SK-N-SH (cell line): ENCODE results near the gene TMEM169. TPM values are rescaled to one million over a fixed set of nuclear protein-coding genes. Genes with fewer than 3 reads are reported as not detected.
A peak's percentile ranks its signal among the peaks of the same experiment; 100 is the strongest.

Experiments
- CTCF ChIA-PET: fragments of 300-600, 350-600 bp; formaldehyde crosslinking; extraction: SDS; loops from one replicate; lab custom pipeline; 2021; lab: Yijun Ruan, JAX
- POLR2A ChIA-PET: fragments of 350-600 bp; sonication (Branson Sonifier 250); formaldehyde crosslinking; extraction: SDS; loops from one replicate; lab custom pipeline; 2020; ENCODE audit warnings: antibody characterized with exemption, inconsistent platforms; lab: Yijun Ruan, JAX
- DNase-seq: peaks from one replicate; pipeline ENCODE4 v3.0.0; 2012
- H2AFZ ChIP-seq: fragments of 200-600 bp; sonication (generic); 2 replicates; pipeline ENCODE4 v1.8.1; 2016; ENCODE audit warnings: antibody characterized with exemption, mild to moderate bottlenecking, low read depth
- H3F3A ChIP-seq: fragments of 200-600 bp; sonication (generic); replicated peaks from 2 replicates; pipeline ENCODE3; 2016; ENCODE audit warnings: antibody characterized with exemption, mild to moderate bottlenecking; ENCODE audit not compliant: insufficient read depth
- H3K27ac ChIP-seq, 2 experiments: fragments of 200-500 bp in 1 of 2; fragments of 200-600 bp in 1 of 2; sonication (Bioruptor generic) in 1 of 2; sonication (generic), shearing (Covaris generic) in 1 of 2; 2 replicates each; pipeline versions ENCODE4 v1.5.1 to v1.6.1; 2014 to 2016; ENCODE audit warnings: low read depth in 2 of 2, inconsistent platforms in 1 of 2, low read length in 1 of 2, mild to moderate bottlenecking in 1 of 2, mixed read lengths in 1 of 2
- H3K27me3 ChIP-seq: fragments of 200-600 bp; sonication (generic), shearing (Covaris generic); 2 replicates; pipeline ENCODE4 v1.6.1; 2016; ENCODE audit warnings: mixed run types; ENCODE audit not compliant: insufficient read depth
- H3K36me3 ChIP-seq, 2 experiments: fragments of 200-500 bp in 1 of 2; fragments of 200-600 bp in 1 of 2; sonication (Bioruptor generic) in 1 of 2; sonication (generic) in 1 of 2; replicated peaks in 1 of 2; 2 replicates each; pipeline versions ENCODE3 to v1.5.1; 2014 to 2016; ENCODE audit warnings: low read length in 1 of 2, mild to moderate bottlenecking in 1 of 2; ENCODE audit not compliant: insufficient read depth in 2 of 2, control insufficient read depth in 1 of 2
- H3K4me1 ChIP-seq, 2 experiments: fragments of 200-500 bp in 1 of 2; fragments of 200-600 bp in 1 of 2; sonication (Bioruptor generic) in 1 of 2; sonication (generic), shearing (Covaris generic) in 1 of 2; 2 replicates each; pipeline versions ENCODE4 v1.5.1 to v1.6.1; 2014 to 2016; ENCODE audit warnings: low read depth in 1 of 2, low read length in 1 of 2, mixed run types in 1 of 2; ENCODE audit not compliant: insufficient read depth in 2 of 2, control insufficient read depth in 1 of 2
- H3K4me2 ChIP-seq: fragments of 200-600 bp; sonication (generic), shearing (Covaris generic); 2 replicates; pipeline ENCODE4 v1.6.1; 2017; ENCODE audit warnings: mixed run types
- H3K4me3 ChIP-seq, 2 experiments: fragments of 200-500 bp in 1 of 2; fragments of 200-600 bp in 1 of 2; sonication (Bioruptor generic) in 1 of 2; sonication (generic), shearing (Covaris generic) in 1 of 2; 2 replicates each; pipeline versions ENCODE4 v1.5.1 to v1.8.1; 2014 to 2016; ENCODE audit warnings: low read depth in 2 of 2, inconsistent platforms in 1 of 2, low read length in 1 of 2, mild to moderate bottlenecking in 1 of 2, mixed read lengths in 1 of 2, moderate library complexity in 1 of 2
- H3K79me2 ChIP-seq: fragments of 200-600 bp; sonication (generic); 2 replicates; pipeline ENCODE4 v1.8.1; 2017; ENCODE audit warnings: mild to moderate bottlenecking; ENCODE audit not compliant: insufficient read depth
- H3K9ac ChIP-seq: fragments of 200-600 bp; sonication (generic); 2 replicates; pipeline ENCODE4 v1.6.1; 2017; ENCODE audit warnings: mixed run types
- H3K9me2 ChIP-seq: fragments of 200-600 bp; sonication (generic); 2 replicates; pipeline ENCODE4 v1.6.1; 2017; ENCODE audit warnings: mixed run types
- H3K9me3 ChIP-seq: fragments of 200-600 bp; sonication (generic); 2 replicates; pipeline ENCODE4 v1.6.1; 2017; ENCODE audit warnings: mixed run types, mild to moderate bottlenecking, moderate library complexity
- H4K20me1 ChIP-seq: fragments of 200-600 bp; sonication (generic); 2 replicates; pipeline ENCODE4 v1.6.1; 2017; ENCODE audit warnings: mild to moderate bottlenecking, mixed run types; ENCODE audit not compliant: insufficient read depth
- CHD2 ChIP-seq: fragments of 150-350 bp; IDR thresholded peaks from 2 replicates; pipeline ENCODE4 v1.6.1; 2018; ENCODE audit warnings: low read length; ENCODE audit not compliant: partially characterized antibody
- EP300 ChIP-seq, 2 experiments: IDR thresholded peaks; 2 replicates each; pipeline versions ENCODE4 v1.4.0 to v1.6.1; 2012; ENCODE audit warnings: borderline replicate concordance in 1 of 2, low read depth in 1 of 2, low read length in 1 of 2
- FOSL2 ChIP-seq: IDR thresholded peaks from 2 replicates; pipeline ENCODE4 v1.4.0; 2012; ENCODE audit warnings: low read depth, mild to moderate bottlenecking, moderate library complexity, borderline replicate concordance
- FOXJ3 ChIP-seq: sonication (generic); formaldehyde crosslinking; IDR thresholded peaks from 2 replicates; pipeline ENCODE4 v1.5.1; 2020; ENCODE audit warnings: mild to moderate bottlenecking, missing genetic modification reagents
- GATA2 ChIP-seq: sonication (generic); formaldehyde crosslinking; IDR thresholded peaks from 2 replicates; pipeline ENCODE4 v1.5.0; 2020; ENCODE audit warnings: mild to moderate bottlenecking, missing genetic modification reagents
- MEF2A ChIP-seq: IDR thresholded peaks from 2 replicates; pipeline ENCODE4 v1.4.0; 2012; ENCODE audit warnings: low read depth, borderline replicate concordance
- MXI1 ChIP-seq: IDR thresholded peaks from 2 replicates; pipeline ENCODE4 v1.6.1; 2012; ENCODE audit warnings: mild to moderate bottlenecking, low read depth, low read length, improper control_type of control experiment
- RAD21 ChIP-seq: IDR thresholded peaks from 2 replicates; pipeline ENCODE4 v1.6.1; 2012; ENCODE audit warnings: mild to moderate bottlenecking, low read length
- RCOR1 ChIP-seq: fragments of 150-350 bp; IDR thresholded peaks from 2 replicates; pipeline ENCODE4 v1.6.1; 2017; ENCODE audit warnings: antibody characterized with exemption, low read length
- RXRA ChIP-seq: IDR thresholded peaks from 2 replicates; pipeline ENCODE4 v1.4.0; 2012; ENCODE audit warnings: low read depth, mild to moderate bottlenecking, borderline replicate concordance
- TEAD4 ChIP-seq: IDR thresholded peaks from 2 replicates; pipeline ENCODE4 v1.4.0; 2012; ENCODE audit warnings: mild to moderate bottlenecking, borderline replicate concordance; ENCODE audit not compliant: insufficient read depth
- WGBS: methylation state at CpG from one replicate; pipeline ENCODE4 v1.1.6; 2017; ENCODE audit warnings: low lambda C conversion rate; 5-methylcytosine and 5-hydroxymethylcytosine counted together
- polyA plus RNA-seq, 3 experiments: library from polyadenylated mRNA; depleted of rRNA; stranded (reverse); fragments of >200 nt; gene quantifications; 2 replicates each; pipeline ENCODE4 v1.2.3, GENCODE V29; 2012
- TF ChIP-seq, protein P1 (sequence below): IDR thresholded peaks from 2 replicates; pipeline ENCODE4 v1.4.0; 2012; ENCODE audit warnings: low read depth, borderline replicate concordance
- TF ChIP-seq, protein P2 (sequence below): IDR thresholded peaks from 2 replicates; pipeline ENCODE4 v1.6.1; 2012; ENCODE audit warnings: mild to moderate bottlenecking, low read depth, low read length, moderate library complexity
- TF ChIP-seq, protein P3 (sequence below): fragments of 200-600 bp; sonication (generic); IDR thresholded peaks from 2 replicates; pipeline ENCODE4 v1.6.1; 2017; ENCODE audit warnings: antibody characterized with exemption, mild to moderate bottlenecking, moderate library complexity
- TF ChIP-seq, protein P4 (sequence below): IDR thresholded peaks from 2 replicates; pipeline ENCODE4 v1.4.0; 2012; ENCODE audit warnings: low read depth
- TF ChIP-seq, protein P5 (sequence below): IDR thresholded peaks from 2 replicates; pipeline ENCODE4; 2012

The TMEM169 gene
- polyA plus RNA-seq, 1 of the 3 experiments (the other 2 are of a cell fraction) = 0.30 TPM

DNA sequence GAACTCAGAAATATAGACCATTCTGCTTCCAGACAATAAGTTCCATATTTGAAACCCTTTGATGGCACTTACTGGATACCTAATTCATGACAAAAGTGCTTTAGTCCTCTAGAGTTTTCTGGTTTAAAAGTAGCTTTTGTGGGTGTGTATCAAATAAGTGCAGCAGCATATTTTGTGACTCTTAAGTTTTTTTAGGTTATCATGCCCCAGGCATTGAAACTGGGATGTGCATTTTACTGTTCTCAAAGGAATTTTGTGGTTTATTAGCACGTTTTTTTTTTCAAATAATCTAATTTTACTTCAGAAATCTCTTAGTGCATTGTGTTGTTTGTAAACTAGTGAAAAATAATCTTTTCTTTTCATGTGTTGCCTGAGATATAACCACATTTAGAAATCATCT lies 28.9 kb downstream of the TMEM169 start:
- no peak for DNase-seq
- no peaks in the 10 kb centered on the region for H3K9me3 ChIP-seq
- H2AFZ ChIP-seq = no peak overlapping the region
- 0% methylated on average over 1 of the region's 1 CpG for WGBS
- ChIA-PET POLR2A (interaction anchor here (2.5 kb wide), 1 partner anchor 28 kb away, joined by 17 read pairs; the partner anchor contains the start of genes PECR and TMEM169), CTCF (interaction anchor here (0.6 to 2.3 kb wide), 22 partner anchors 8 to 407 kb away, joined by 3 to 14 read pairs (median 4); partner anchors contain the start of genes MARCHF4, PECR and TMEM169)
- H4K20me1 ChIP-seq = peaks cover 11% of the 10 kb centered on the region
- no peak for TF ChIP-seq FOXJ3 (CRISPR knock-in tag)
- TF ChIP-seq, protein P1, sequence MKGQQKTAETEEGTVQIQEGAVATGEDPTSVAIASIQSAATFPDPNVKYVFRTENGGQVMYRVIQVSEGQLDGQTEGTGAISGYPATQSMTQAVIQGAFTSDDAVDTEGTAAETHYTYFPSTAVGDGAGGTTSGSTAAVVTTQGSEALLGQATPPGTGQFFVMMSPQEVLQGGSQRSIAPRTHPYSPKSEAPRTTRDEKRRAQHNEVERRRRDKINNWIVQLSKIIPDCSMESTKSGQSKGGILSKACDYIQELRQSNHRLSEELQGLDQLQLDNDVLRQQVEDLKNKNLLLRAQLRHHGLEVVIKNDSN = no peak
- TF ChIP-seq RAD21 = no peak
- TF ChIP-seq, protein P2, sequence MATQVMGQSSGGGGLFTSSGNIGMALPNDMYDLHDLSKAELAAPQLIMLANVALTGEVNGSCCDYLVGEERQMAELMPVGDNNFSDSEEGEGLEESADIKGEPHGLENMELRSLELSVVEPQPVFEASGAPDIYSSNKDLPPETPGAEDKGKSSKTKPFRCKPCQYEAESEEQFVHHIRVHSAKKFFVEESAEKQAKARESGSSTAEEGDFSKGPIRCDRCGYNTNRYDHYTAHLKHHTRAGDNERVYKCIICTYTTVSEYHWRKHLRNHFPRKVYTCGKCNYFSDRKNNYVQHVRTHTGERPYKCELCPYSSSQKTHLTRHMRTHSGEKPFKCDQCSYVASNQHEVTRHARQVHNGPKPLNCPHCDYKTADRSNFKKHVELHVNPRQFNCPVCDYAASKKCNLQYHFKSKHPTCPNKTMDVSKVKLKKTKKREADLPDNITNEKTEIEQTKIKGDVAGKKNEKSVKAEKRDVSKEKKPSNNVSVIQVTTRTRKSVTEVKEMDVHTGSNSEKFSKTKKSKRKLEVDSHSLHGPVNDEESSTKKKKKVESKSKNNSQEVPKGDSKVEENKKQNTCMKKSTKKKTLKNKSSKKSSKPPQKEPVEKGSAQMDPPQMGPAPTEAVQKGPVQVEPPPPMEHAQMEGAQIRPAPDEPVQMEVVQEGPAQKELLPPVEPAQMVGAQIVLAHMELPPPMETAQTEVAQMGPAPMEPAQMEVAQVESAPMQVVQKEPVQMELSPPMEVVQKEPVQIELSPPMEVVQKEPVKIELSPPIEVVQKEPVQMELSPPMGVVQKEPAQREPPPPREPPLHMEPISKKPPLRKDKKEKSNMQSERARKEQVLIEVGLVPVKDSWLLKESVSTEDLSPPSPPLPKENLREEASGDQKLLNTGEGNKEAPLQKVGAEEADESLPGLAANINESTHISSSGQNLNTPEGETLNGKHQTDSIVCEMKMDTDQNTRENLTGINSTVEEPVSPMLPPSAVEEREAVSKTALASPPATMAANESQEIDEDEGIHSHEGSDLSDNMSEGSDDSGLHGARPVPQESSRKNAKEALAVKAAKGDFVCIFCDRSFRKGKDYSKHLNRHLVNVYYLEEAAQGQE = no peak
- no peak for TF ChIP-seq MXI1
- no peak for TF ChIP-seq FOSL2
- TF ChIP-seq CHD2 = no peak
- TF ChIP-seq, protein P3, sequence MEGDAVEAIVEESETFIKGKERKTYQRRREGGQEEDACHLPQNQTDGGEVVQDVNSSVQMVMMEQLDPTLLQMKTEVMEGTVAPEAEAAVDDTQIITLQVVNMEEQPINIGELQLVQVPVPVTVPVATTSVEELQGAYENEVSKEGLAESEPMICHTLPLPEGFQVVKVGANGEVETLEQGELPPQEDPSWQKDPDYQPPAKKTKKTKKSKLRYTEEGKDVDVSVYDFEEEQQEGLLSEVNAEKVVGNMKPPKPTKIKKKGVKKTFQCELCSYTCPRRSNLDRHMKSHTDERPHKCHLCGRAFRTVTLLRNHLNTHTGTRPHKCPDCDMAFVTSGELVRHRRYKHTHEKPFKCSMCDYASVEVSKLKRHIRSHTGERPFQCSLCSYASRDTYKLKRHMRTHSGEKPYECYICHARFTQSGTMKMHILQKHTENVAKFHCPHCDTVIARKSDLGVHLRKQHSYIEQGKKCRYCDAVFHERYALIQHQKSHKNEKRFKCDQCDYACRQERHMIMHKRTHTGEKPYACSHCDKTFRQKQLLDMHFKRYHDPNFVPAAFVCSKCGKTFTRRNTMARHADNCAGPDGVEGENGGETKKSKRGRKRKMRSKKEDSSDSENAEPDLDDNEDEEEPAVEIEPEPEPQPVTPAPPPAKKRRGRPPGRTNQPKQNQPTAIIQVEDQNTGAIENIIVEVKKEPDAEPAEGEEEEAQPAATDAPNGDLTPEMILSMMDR = no peak
- TF ChIP-seq RXRA = no peak
- TF ChIP-seq, protein P4, sequence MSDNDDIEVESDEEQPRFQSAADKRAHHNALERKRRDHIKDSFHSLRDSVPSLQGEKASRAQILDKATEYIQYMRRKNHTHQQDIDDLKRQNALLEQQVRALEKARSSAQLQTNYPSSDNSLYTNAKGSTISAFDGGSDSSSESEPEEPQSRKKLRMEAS = no peak
- TF ChIP-seq, protein P5, sequence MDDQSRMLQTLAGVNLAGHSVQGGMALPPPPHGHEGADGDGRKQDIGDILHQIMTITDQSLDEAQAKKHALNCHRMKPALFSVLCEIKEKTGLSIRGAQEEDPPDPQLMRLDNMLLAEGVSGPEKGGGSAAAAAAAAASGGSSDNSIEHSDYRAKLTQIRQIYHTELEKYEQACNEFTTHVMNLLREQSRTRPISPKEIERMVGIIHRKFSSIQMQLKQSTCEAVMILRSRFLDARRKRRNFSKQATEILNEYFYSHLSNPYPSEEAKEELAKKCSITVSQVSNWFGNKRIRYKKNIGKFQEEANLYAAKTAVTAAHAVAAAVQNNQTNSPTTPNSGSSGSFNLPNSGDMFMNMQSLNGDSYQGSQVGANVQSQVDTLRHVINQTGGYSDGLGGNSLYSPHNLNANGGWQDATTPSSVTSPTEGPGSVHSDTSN = no peak
- TF ChIP-seq RCOR1 = no peak
- TF ChIP-seq MEF2A = no peak
- no peak for TF ChIP-seq GATA2
- TF ChIP-seq EP300 (IDR thresholded peaks at IDR 0.05; ENCODE audit: borderline replicate concordance in 1 of 2, low read depth in 1 of 2, low read length in 1 of 2) = no peak
- TF ChIP-seq TEAD4 = no peak
- peak overlapping the region; percentile 86 for H3K4me2 ChIP-seq
- peaks cover 23% of the 10 kb centered on the region for H3F3A ChIP-seq
- H3K9ac ChIP-seq = peak overlapping the region; percentile 92
- H3K27me3 ChIP-seq = no peaks in the 10 kb centered on the region
- peak overlapping the region; percentile 83 to 97 for H3K4me3 ChIP-seq
- H3K27ac ChIP-seq = peak overlapping the region; percentile 89 to 96
- no peaks in the 10 kb centered on the region for H3K9me2 ChIP-seq
- peaks cover 10 to 30% of the 10 kb centered on the region in 2 experiments for H3K4me1 ChIP-seq
- peaks cover 43 to 45% of the 10 kb centered on the region in 2 experiments for H3K36me3 ChIP-seq
- H3K79me2 ChIP-seq = peaks cover 57% of the 10 kb centered on the region
